ENCODE results near the gene PRKCSH. TPM values are rescaled to one million over a fixed set of nuclear protein-coding genes. Genes with fewer than 3 reads are reported as not detected.

The PRKCSH gene
- total RNA-seq, 1 experiment from 2014 or later, result 399 TPM

DNA sequence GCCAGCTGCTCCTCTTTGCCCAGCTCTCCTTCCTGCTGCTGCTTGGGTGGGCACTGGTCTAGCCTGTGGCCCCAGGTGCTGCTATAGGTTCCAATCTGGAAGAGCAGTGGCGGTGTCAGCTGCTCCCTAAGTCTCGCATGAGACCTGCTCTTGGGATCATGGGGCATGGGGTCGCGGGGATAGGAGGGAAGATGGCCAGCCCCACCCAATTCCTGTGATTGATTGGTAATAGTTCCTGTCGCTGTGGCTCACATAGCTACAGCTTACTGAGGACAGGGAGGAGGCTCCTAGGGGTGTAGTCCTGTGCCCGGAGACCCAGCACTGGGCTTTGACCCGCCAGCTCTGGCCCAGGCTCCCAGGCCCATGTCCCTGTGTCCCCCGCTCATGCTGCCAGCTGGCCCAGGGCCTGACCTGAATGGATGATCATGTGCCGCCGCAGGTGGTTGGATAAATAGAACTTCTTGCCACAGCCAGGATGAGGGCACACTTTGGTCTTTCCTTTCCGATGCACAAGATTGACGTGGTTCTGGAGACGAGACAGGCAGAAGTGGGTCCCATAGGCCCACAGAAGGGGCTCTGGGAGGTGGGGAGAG is 49.9 kb downstream of the PRKCSH start:
- Histone ChIP-seq H3K27me3 (ENCODE audit: control insufficient read depth, insufficient read depth, low read length) (no peaks in the 10 kb centered on the region), H3K9me3 (ENCODE audit: control insufficient read depth, insufficient read depth, low read depth, low read length) (no peaks in the 10 kb centered on the region), H3K27ac (ENCODE audit: low read length) (no peak overlapping the region), H3K4me1 (ENCODE audit: control insufficient read depth, insufficient read depth, low read length) (no peaks in the 10 kb centered on the region), H3K36me3 (ENCODE audit: control insufficient read depth, insufficient read depth, low read length) (no peaks in the 10 kb centered on the region), H3K4me3 (ENCODE audit: low read depth in 2 of 2, low read length in 2 of 2) (no peak overlapping the region)
- ATAC-seq (no peak), DNase-seq (ENCODE audit: low read depth, low spot score) (no peak)
- intact Hi-C loops (cut with micrococcal nuclease; ENCODE audit: unreplicated experiment) (no loop called here), in situ Hi-C loops (cut with HindIII; ENCODE audit: low pct_unique_long_range_greater_than_20kb, low sequenced_read_pairs) (no loop called here)
- ChIA-PET CTCF (interaction anchor here (0.9 kb wide), 1 partner anchor 104 kb away, joined by 3 read pairs; no protein-coding TSS in a partner anchor), POLR2A (no interaction called here)
- TF ChIP-seq, protein P1, sequence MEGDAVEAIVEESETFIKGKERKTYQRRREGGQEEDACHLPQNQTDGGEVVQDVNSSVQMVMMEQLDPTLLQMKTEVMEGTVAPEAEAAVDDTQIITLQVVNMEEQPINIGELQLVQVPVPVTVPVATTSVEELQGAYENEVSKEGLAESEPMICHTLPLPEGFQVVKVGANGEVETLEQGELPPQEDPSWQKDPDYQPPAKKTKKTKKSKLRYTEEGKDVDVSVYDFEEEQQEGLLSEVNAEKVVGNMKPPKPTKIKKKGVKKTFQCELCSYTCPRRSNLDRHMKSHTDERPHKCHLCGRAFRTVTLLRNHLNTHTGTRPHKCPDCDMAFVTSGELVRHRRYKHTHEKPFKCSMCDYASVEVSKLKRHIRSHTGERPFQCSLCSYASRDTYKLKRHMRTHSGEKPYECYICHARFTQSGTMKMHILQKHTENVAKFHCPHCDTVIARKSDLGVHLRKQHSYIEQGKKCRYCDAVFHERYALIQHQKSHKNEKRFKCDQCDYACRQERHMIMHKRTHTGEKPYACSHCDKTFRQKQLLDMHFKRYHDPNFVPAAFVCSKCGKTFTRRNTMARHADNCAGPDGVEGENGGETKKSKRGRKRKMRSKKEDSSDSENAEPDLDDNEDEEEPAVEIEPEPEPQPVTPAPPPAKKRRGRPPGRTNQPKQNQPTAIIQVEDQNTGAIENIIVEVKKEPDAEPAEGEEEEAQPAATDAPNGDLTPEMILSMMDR (IDR thresholded peaks at IDR 0.05), result no peak
- TF ChIP-seq REST (IDR thresholded peaks at IDR 0.05; ENCODE audit: insufficient read depth in 1 of 2, low read depth in 2 of 2, low read length in 1 of 2), result no peak
- no TSS peak for BruUV-seq (replicated peaks)

DNA sequence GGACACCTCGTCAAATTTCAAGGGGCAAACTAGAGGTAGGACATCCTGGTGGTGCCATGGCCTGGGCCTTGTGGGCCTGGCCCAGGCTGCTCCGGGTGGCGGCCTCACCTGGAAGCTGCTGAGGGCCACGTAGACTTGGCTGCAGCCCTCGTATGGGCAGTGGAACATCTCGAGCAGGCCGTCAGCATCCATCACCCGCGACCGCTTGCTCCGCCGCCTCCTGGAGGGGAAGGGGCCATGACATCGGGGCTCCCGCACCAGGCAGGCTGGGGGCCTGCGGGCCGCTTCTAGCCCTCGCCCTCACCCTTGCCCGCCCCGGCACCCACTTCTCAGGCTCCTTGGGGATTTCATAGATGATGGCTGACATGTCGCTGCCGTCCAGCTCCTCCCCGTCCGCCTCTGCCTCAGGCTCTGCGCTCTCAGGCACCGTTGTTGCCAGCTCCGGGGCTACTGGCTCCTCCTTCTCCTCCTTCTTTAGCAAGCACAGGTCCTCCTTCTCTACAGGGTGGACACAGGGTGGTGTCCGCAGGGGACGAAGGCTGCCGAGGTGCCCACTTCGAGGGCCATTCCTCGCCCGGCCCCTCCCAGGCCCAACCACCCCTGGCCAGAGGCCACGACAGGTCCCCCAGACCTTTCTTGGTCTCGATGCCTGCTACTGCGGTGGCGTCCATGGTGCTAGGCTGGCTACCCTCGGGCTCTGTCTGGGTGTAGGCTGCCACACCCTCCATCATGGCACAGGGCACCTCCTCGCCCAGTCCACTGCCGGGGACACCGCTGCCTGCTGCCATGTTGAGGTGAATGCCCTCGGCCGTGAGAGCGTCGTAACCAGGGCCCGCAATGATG is 51.4 kb downstream of the PRKCSH start:
- ChIA-PET CTCF (interaction anchor here (0.6 kb wide), 1 partner anchor 216 kb away, joined by 6 read pairs; no protein-coding TSS in a partner anchor), POLR2A (no interaction called here)
- H3K4me1 ChIP-seq (ENCODE audit: control insufficient read depth, insufficient read depth, low read length), result no peaks in the 10 kb centered on the region
- no TSS peak for BruUV-seq (replicated peaks)
- intact Hi-C loops (cut with micrococcal nuclease; ENCODE audit: unreplicated experiment) (no loop called here), in situ Hi-C loops (cut with HindIII; ENCODE audit: low pct_unique_long_range_greater_than_20kb, low sequenced_read_pairs) (no loop called here)
- TF ChIP-seq POLR2AphosphoS5 (IDR thresholded peaks at IDR 0.05; ENCODE audit: low read depth, low read length) (no peak), TCF7L2 (IDR thresholded peaks at IDR 0.05; ENCODE audit: low read depth, low read length) (no peak), SIN3A (IDR thresholded peaks at IDR 0.05; ENCODE audit: borderline replicate concordance, insufficient read depth, low read depth, low read length) (no peak), REST (IDR thresholded peaks at IDR 0.05; ENCODE audit: insufficient read depth in 1 of 2, low read depth in 2 of 2, low read length in 1 of 2) (no peak)
- TF ChIP-seq, protein P1 (IDR thresholded peaks at IDR 0.05), result no peak
- no peak for DNase-seq (ENCODE audit: low read depth, low spot score)
- no peaks in the 10 kb centered on the region for H3K36me3 ChIP-seq (ENCODE audit: control insufficient read depth, insufficient read depth, low read length)
- H3K27ac ChIP-seq (ENCODE audit: low read length), result no peak overlapping the region
- H3K4me3 ChIP-seq (ENCODE audit: low read depth in 2 of 2, low read length in 2 of 2), result no peak overlapping the region
- no peak for ATAC-seq
- no peaks in the 10 kb centered on the region for H3K27me3 ChIP-seq (ENCODE audit: control insufficient read depth, insufficient read depth, low read length)
- no peaks in the 10 kb centered on the region for H3K9me3 ChIP-seq (ENCODE audit: control insufficient read depth, insufficient read depth, low read depth, low read length)

Data from Panc1 (cell line).